AG04449 (cell line): ENCODE results near the gene NECTIN2.
"Not testable (repeated sequence)": the region's sequence is repeated elsewhere in the genome, so short reads cannot be mapped to it uniquely, and the experiment has no call there.

Source experiments
- CTCF ChIA-PET: fragments of 350-600 bp; formaldehyde crosslinking; extraction: SDS; loops from one replicate; lab custom pipeline; 2021; ENCODE audit warnings: antibody characterized with exemption; lab: Yijun Ruan, JAX
- POLR2A ChIA-PET: fragments of 400-600, 350-600 bp; formaldehyde crosslinking; extraction: SDS; loops from one replicate; lab custom pipeline; 2020; ENCODE audit warnings: antibody characterized with exemption, inconsistent platforms; lab: Yijun Ruan, JAX
- DNase-seq: peaks from one replicate; pipeline ENCODE4 v3.0.0-alpha.2; 2010; ENCODE audit warnings: low read depth, low spot score
- H3K4me3 ChIP-seq: 2 replicates; pipeline ENCODE4 v1.5.1; 2011; ENCODE audit warnings: low read depth, mild to moderate bottlenecking, control low read depth, low read length
- CTCF ChIP-seq: IDR thresholded peaks from one replicate; pipeline ENCODE4 v1.5.1; 2011; ENCODE audit warnings: mild to moderate bottlenecking, moderate library complexity, low read length, control low read depth, inconsistent platforms; ENCODE audit not compliant: insufficient read depth; ENCODE audit errors: missing control alignments

NECTIN2 gene

GRCh38 chr19:44883922-44884321, 37.8 kb downstream of the NECTIN2 start:
- CTCF ChIA-PET, result interaction anchor here (1.0 to 2.8 kb wide), 6 partner anchors 16 to 313 kb away, joined by 3 to 11 read pairs (median 6); no protein-coding TSS in a partner anchor
- DNase-seq, result no peak
- POLR2A ChIA-PET, result interaction anchor here (0.6 to 1.1 kb wide), 2 partner anchors 15 to 35 kb away, joined by 3 read pairs; no protein-coding TSS in a partner anchor
- H3K4me3 ChIP-seq, result no peak overlapping the region
- no peak for TF ChIP-seq CTCF

GRCh38 chr19:44884566-44884965, 38.5 kb downstream of the NECTIN2 start:
- no peak overlapping the region for H3K4me3 ChIP-seq
- no peak for DNase-seq
- TF ChIP-seq CTCF, result no peak
- CTCF ChIA-PET, result interaction anchor here (1.0 to 2.8 kb wide), 5 partner anchors 17 to 314 kb away, joined by 4 to 11 read pairs (median 8); no protein-coding TSS in a partner anchor
- POLR2A ChIA-PET, result interaction anchor here (0.6 to 1.1 kb wide), 2 partner anchors 16 to 36 kb away, joined by 3 read pairs; no protein-coding TSS in a partner anchor

- no peak overlapping the region for H3K4me3 ChIP-seq
- no peak for DNase-seq
- TF ChIP-seq CTCF, result no peak
- POLR2A ChIA-PET, result interaction anchor here (0.7 kb wide), 1 partner anchor 38 kb away, joined by 3 read pairs; no protein-coding TSS in a partner anchor
- CTCF ChIA-PET, result interaction anchor here (1.3 kb wide), 1 partner anchor 162 kb away, joined by 4 read pairs; no protein-coding TSS in a partner anchor
Observed at GRCh38 chr19:44886141-44886540, 40.0 kb downstream of the NECTIN2 start.

GRCh38 chr19:44887648-44888047, 41.6 kb downstream of the NECTIN2 start:
- no peak for DNase-seq
- ChIA-PET CTCF (no interaction called here), POLR2A (no interaction called here)
- no peak for TF ChIP-seq CTCF
- no peak overlapping the region for H3K4me3 ChIP-seq

- H3K4me3 ChIP-seq, DNase-seq, POLR2A ChIA-PET, CTCF ChIA-PET: not testable (repeated sequence)
Observed at GRCh38 chr19:44888335-44888734, 42.2 kb downstream of the NECTIN2 start.

- no peak for TF ChIP-seq CTCF
- CTCF ChIA-PET, result interaction anchor here (1.1 to 1.6 kb wide), 3 partner anchors 13 to 62 kb away, joined by 3 to 6 read pairs (median 3); no protein-coding TSS in a partner anchor
- POLR2A ChIA-PET, result interaction anchor here (0.7 to 1.6 kb wide), 5 partner anchors 16 to 207 kb away, joined by 3 to 4 read pairs (median 3); partner anchors contain the start of genes APOE and NECTIN2
- no peak for DNase-seq
- peak overlapping the region; percentile 68 for H3K4me3 ChIP-seq
Observed at GRCh38 chr19:44889830-44890365, 43.8 kb downstream of the NECTIN2 start.
